GM12878 (cell line): ENCODE data around the gene KRTAP5-10. TPM values are rescaled to one million over a fixed set of nuclear protein-coding genes. Genes with fewer than 3 reads are reported as not detected.

Experiments
- ATAC-seq: fragments of 200-7000 bp; cut with Tn5 transposase; 3 replicates; pipeline ENCODE4 v1.9.1; 2020; ENCODE audit warnings: mild to moderate bottlenecking, moderate library complexity
- BruUV-seq: library from RNA; stranded (reverse); fragments of 400-500 nt; replicated peaks from 2 replicates; lab custom pipeline; 2021; lab: Mats Ljungman, UMichigan
- CTCF ChIA-PET: fragments of 300-600 bp; sonication (Branson Sonifier 250); formaldehyde crosslinking; extraction: SDS; loops from one replicate; lab custom pipeline; 2021; ENCODE audit warnings: inconsistent platforms; lab: Yijun Ruan, JAX
- POLR2A ChIA-PET: fragments of 350-600 bp; formaldehyde crosslinking; extraction: SDS; loops from one replicate; lab custom pipeline; 2021; ENCODE audit warnings: inconsistent platforms; lab: Charles Lee
- RAD21 ChIA-PET: fragments of 300-600 bp; sonication (Branson Sonifier 250); formaldehyde crosslinking; loops from one replicate; lab custom pipeline; 2023; ENCODE audit warnings: antibody characterized with exemption; ENCODE audit not compliant: unreplicated experiment; lab: Charles Lee
- SMC1A ChIA-PET: fragments of 300-600 bp; sonication (Branson Sonifier 250); formaldehyde crosslinking; loops from one replicate; lab custom pipeline; 2023; ENCODE audit not compliant: unreplicated experiment, uncharacterized antibody; lab: Charles Lee
- DNase-seq: peaks from one replicate; pipeline ENCODE4 v3.0.0-alpha.2; 2011; ENCODE audit warnings: low read depth, low spot score
- FAIRE-seq: peaks from 3 replicates; lab custom pipeline; 2011; peaks lifted over from hg19 to GRCh38; lab: Jason Lieb, UNC
- H2AFZ ChIP-seq: 2 replicates; pipeline ENCODE4 v1.6.0; 2011; ENCODE audit warnings: low read depth, low read length, control low read depth; ENCODE audit not compliant: control insufficient read depth
- H3K27ac ChIP-seq: 2 replicates; pipeline ENCODE4 v1.5.1; 2011; ENCODE audit warnings: control low read depth; ENCODE audit not compliant: control insufficient read depth, insufficient read depth
- H3K27me3 ChIP-seq, 2 experiments: replicated peaks in 1 of 2; 2 replicates each; pipeline versions ENCODE4 v1.6.0 to v1.6.1; 2011; ENCODE audit warnings: low read length in 1 of 2; ENCODE audit not compliant: control insufficient read depth in 2 of 2, insufficient read depth in 2 of 2
- H3K36me3 ChIP-seq, 2 experiments: 2 replicates each; pipeline ENCODE4 v1.5.1; 2011; ENCODE audit warnings: low read length in 1 of 2; ENCODE audit not compliant: control insufficient read depth in 2 of 2, insufficient read depth in 2 of 2
- H3K4me1 ChIP-seq: 2 replicates; pipeline ENCODE4 v1.6.1; 2011; ENCODE audit warnings: mild to moderate bottlenecking, low read length, moderate library complexity, mixed read lengths; ENCODE audit not compliant: control insufficient read depth, insufficient read depth
- H3K4me2 ChIP-seq: 2 replicates; pipeline ENCODE4 v1.6.0; 2011; ENCODE audit warnings: control low read depth; ENCODE audit not compliant: control insufficient read depth, insufficient read depth
- H3K4me3 ChIP-seq: fragments of 200-600 bp; sonication (generic); 2 replicates; pipeline ENCODE4 v1.5.1; 2016
- H3K79me2 ChIP-seq: 2 replicates; pipeline ENCODE4 v1.6.0; 2011; ENCODE audit warnings: low read length; ENCODE audit not compliant: control insufficient read depth, insufficient read depth
- H3K9ac ChIP-seq: 2 replicates; pipeline ENCODE4 v1.8.0; 2011; ENCODE audit warnings: low read length, control low read depth, mixed read lengths; ENCODE audit not compliant: control insufficient read depth, insufficient read depth
- H3K9me3 ChIP-seq: replicated peaks from 3 replicates; pipeline ENCODE4 v1.5.1; 2011; ENCODE audit warnings: mild to moderate bottlenecking, low read length; ENCODE audit not compliant: control insufficient read depth, insufficient read depth
- H4K20me1 ChIP-seq: 2 replicates; pipeline ENCODE4 v1.6.0; 2011; ENCODE audit not compliant: control insufficient read depth, insufficient read depth
- BACH1 ChIP-seq: fragments of 450-650 bp; IDR thresholded peaks from 2 replicates; pipeline ENCODE4 v1.6.1; 2017; ENCODE audit warnings: mild to moderate bottlenecking, borderline replicate concordance
- CTCF ChIP-seq, 3 experiments: IDR thresholded peaks in 2 of 3; conservative IDR thresholded peaks in 1 of 3; 2 replicates each; pipeline ENCODE4 v1.5.1; 2011; ENCODE audit warnings: low read depth in 3 of 3, low read length in 3 of 3, mild to moderate bottlenecking in 3 of 3, control low read depth in 2 of 3, moderate library complexity in 2 of 3, inconsistent platforms in 1 of 3, mixed read lengths in 1 of 3; ENCODE audit not compliant: control insufficient read depth in 2 of 3, insufficient read depth in 1 of 3; ENCODE audit errors: extremely low read depth in 1 of 3
- IKZF1 ChIP-seq: fragments of 450-650 bp; conservative IDR thresholded peaks from 2 replicates; pipeline ENCODE4 v1.6.1; 2017; ENCODE audit warnings: antibody characterized with exemption, mild to moderate bottlenecking
- MTA3 ChIP-seq: IDR thresholded peaks from 2 replicates; pipeline ENCODE4 v1.6.1; 2012; ENCODE audit warnings: low read length, inconsistent platforms, borderline replicate concordance
- MXI1 ChIP-seq: fragments of 150-350 bp; IDR thresholded peaks from 2 replicates; pipeline ENCODE4 v1.6.1; 2011; ENCODE audit warnings: low read depth, mild to moderate bottlenecking, inconsistent platforms, low read length, improper control_type of control experiment
- NFYB ChIP-seq: IDR thresholded peaks from 2 replicates; pipeline ENCODE4 v1.6.1; 2011; ENCODE audit warnings: low read depth, mild to moderate bottlenecking, low read length, improper control_type of control experiment, moderate library complexity; ENCODE audit not compliant: insufficient read depth
- RCOR1 ChIP-seq: conservative IDR thresholded peaks from 2 replicates; pipeline ENCODE4 v1.6.1; 2012; ENCODE audit warnings: low read depth, low read length, improper control_type of control experiment
- SIX5 ChIP-seq: IDR thresholded peaks from 2 replicates; pipeline ENCODE4 v1.6.1; 2011; ENCODE audit warnings: mild to moderate bottlenecking, low read depth, low read length, moderate library complexity; ENCODE audit not compliant: severe bottlenecking
- TCF3 ChIP-seq: IDR thresholded peaks from 2 replicates; pipeline ENCODE4 v1.6.1; 2012; ENCODE audit warnings: low read depth, mild to moderate bottlenecking, low read length, borderline replicate concordance; ENCODE audit not compliant: insufficient read depth
- USF1 ChIP-seq: IDR thresholded peaks from 2 replicates; pipeline ENCODE4 v1.6.1; 2011; ENCODE audit warnings: borderline replicate concordance, low read depth, mild to moderate bottlenecking, moderate library complexity, mixed read lengths, low read length; ENCODE audit not compliant: insufficient read depth; ENCODE audit errors: extremely low read length
- ZNF384 ChIP-seq: IDR thresholded peaks from 2 replicates; pipeline ENCODE4 v1.6.1; 2012; ENCODE audit warnings: low read depth, mild to moderate bottlenecking, low read length, improper control_type of control experiment, borderline replicate concordance
- ZNF592 ChIP-seq: fragments of 450-650 bp; IDR thresholded peaks from 2 replicates; pipeline ENCODE4 v1.6.1; 2017; ENCODE audit warnings: mild to moderate bottlenecking, moderate library complexity
- WGBS: methylation state at CpG from one replicate; pipeline ENCODE4 v1.1.6; 2016; ENCODE audit warnings: low lambda C conversion rate; ENCODE audit not compliant: insufficient replicate concordance, insufficient coverage; ENCODE audit errors: missing lambda C conversion rate; 5-methylcytosine and 5-hydroxymethylcytosine counted together
- in situ Hi-C: fragments of 300-500 bp; cut with MboI; formaldehyde crosslinking; loops from 9 replicates; pipeline ENCODE4 v1.14.3; 2018; ENCODE audit warnings: mixed read lengths
- intact Hi-C: fragments of 100-400 bp; cut with micrococcal nuclease; formaldehyde crosslinking; loops from one replicate; pipeline ENCODE4 v1.14.2; 2022; ENCODE audit not compliant: unreplicated experiment
- polyA plus RNA-seq, 11 experiments: library from polyadenylated mRNA; depleted of rRNA in 4 of 11; unstranded in 6 of 11; stranded (reverse) in 5 of 11; fragments of >200 nt; fragmentation: Nextera tagmentation in 4 of 11; fragmentation: Illumina TruSeq in 1 of 11; extraction: Ambion mirVana in 4 of 11; extraction: Trizol in 1 of 11; gene quantifications; 1 replicate in 1 of 11; 2 replicates in 10 of 11; pipeline versions ENCODE4 v1.2.1 to v1.2.3, GENCODE V29; 2011 to 2016; ENCODE audit warnings: inconsistent platforms in 2 of 11, missing spikeins in 2 of 11, low read depth in 1 of 11
- total RNA-seq, 4 experiments: library from RNA; depleted of rRNA in 3 of 4; stranded (reverse); fragments of >200 nt in 3 of 4; fragmentation: Illumina TruSeq in 1 of 4; extraction: Trizol in 1 of 4; gene quantifications; 2 replicates each; pipeline versions ENCODE4 v1.2.1 to v1.2.3, GENCODE V29; 2013 to 2021
- TF ChIP-seq, protein P1 (sequence below): fragments of 450-650 bp; IDR thresholded peaks from 2 replicates; pipeline ENCODE4 v1.6.1; 2016; ENCODE audit warnings: mild to moderate bottlenecking

The KRTAP5-10 gene
- total and polyA plus RNA-seq, 10 of the 15 experiments (the other 5 are each of a cell fraction or from before 2014, with no cell fraction given), result 0.06 to 0.10 (median 0.06) TPM; not detected in 7

DNA sequence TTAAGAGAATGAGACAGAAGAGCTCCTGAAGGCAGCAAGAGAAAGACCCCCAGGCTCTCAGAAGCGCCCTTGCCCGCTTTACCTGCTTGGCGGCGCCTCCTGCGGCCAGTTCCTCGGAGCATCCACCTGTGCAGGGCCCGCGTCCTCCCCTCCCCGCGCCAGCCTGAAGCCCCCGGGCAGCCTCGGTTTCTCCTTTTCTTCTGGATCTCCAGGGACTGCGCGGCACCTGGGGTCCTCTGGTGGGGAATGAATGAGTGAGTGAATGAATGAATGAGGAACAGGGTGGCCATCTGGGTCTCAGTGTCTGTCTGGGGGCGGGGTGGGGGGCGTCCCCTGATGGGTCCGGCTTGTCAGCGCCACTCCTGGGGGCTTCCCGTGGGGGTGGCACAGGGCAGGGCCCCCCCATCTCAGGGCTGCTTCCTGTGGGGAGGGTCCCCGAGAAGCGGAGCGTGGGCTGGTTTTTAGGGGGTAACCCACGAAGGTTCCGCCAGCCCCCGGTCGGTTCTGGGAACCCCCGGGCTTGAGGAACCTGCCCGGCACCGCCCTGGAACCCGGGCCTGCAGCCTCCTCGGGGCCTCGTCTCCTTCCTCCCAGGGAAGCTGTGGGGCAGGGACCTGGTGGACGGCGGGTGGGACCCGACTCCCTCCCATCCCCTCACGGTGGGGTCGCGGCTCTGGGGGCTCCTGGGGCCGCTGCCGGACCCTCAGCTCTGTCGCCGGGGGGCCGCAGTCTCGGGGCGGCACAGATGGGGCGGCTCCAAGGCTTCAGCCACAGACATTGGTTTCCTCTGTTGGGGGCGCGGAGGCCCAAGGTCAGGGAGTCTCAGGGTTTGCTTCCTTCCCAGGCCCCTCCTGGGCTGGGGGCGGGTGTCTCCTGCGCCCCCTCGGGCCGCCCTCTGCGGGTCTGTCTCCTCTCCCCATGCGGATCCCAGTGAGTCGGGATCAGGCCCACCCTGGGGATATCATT lies 46.6 kb upstream of the KRTAP5-10 start:
- WGBS, result 74% methylated on average over 44 of the region's 55 CpGs
- Histone ChIP-seq H3K79me2 (no peaks in the 10 kb centered on the region), H4K20me1 (no peaks in the 10 kb centered on the region), H3K9me3 (no peaks in the 10 kb centered on the region; the same call in 2 of the 3 replicates), H3K36me3 (no peaks in the 10 kb centered on the region), H3K27ac (no peak overlapping the region), H3K27me3 (no peaks in the 10 kb centered on the region), H3K4me1 (no peaks in the 10 kb centered on the region), H3K4me2 (no peak overlapping the region), H3K4me3 (no peak overlapping the region), H3K9ac (no peak overlapping the region), H2AFZ (no peak overlapping the region)
- no TSS peak for BruUV-seq
- ATAC-seq, result no peak
- ChIA-PET POLR2A (no interaction called here), CTCF (no interaction called here), RAD21 (no interaction called here), SMC1A (interaction anchor here (1.3 kb wide), 1 partner anchor 13 kb away, joined by 3 read pairs; no protein-coding TSS in a partner anchor)
- in situ Hi-C loops, result no loop called here
- no peak for FAIRE-seq
- intact Hi-C loops, result no loop called here
- DNase-seq, result no peak
- TF ChIP-seq ZNF592 (no peak), IKZF1 (no peak), USF1 (no peak), TCF3 (no peak), CTCF (IDR thresholded peaks at IDR 0.05 in 2 of 3, conservative IDR thresholded peaks at IDR 0.05 in 1 of 3; ENCODE audit: control insufficient read depth in 2 of 3, extremely low read depth in 1 of 3, insufficient read depth in 1 of 3, low read depth in 3 of 3, low read length in 3 of 3) (no peak), MTA3 (no peak), SIX5 (no peak), RCOR1 (no peak), MXI1 (no peak), ZNF384 (no peak), NFYB (no peak), BACH1 (no peak)
- TF ChIP-seq, protein P1, sequence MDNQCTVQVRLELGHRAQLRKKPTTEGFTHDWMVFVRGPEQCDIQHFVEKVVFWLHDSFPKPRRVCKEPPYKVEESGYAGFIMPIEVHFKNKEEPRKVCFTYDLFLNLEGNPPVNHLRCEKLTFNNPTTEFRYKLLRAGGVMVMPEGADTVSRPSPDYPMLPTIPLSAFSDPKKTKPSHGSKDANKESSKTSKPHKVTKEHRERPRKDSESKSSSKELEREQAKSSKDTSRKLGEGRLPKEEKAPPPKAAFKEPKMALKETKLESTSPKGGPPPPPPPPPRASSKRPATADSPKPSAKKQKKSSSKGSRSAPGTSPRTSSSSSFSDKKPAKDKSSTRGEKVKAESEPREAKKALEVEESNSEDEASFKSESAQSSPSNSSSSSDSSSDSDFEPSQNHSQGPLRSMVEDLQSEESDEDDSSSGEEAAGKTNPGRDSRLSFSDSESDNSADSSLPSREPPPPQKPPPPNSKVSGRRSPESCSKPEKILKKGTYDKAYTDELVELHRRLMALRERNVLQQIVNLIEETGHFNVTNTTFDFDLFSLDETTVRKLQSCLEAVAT, result no peak
